K562 (cell line): ENCODE data around the gene ANK3.

ENCODE experiments used
- NONO ChIP-seq, 2 experiments: fragments of 200-400 bp in 1 of 2; fragments of 450-650 bp in 1 of 2; formaldehyde crosslinking in 1 of 2; IDR thresholded peaks; 2 replicates each; pipeline ENCODE4 v1.6.1; 2017; ENCODE audit warnings: low read depth in 2 of 2, mild to moderate bottlenecking in 2 of 2, moderate library complexity in 2 of 2, low read length in 1 of 2
- RFX5 ChIP-seq: IDR thresholded peaks from 2 replicates; pipeline ENCODE4 v1.6.1; 2011; ENCODE audit warnings: low read depth, mild to moderate bottlenecking, improper control_type of control experiment, low read length
- SIN3B ChIP-seq: fragments of 450-650 bp; IDR thresholded peaks from 2 replicates; pipeline ENCODE4 v1.6.1; 2017; ENCODE audit warnings: low read depth, mild to moderate bottlenecking, moderate library complexity
- ZBTB40 ChIP-seq, 2 experiments: fragments of 450-650 bp in 1 of 2; sonication (generic) in 1 of 2; formaldehyde crosslinking in 1 of 2; IDR thresholded peaks; 2 replicates each; pipeline versions ENCODE4 v1.7.1 to v1.9.0; 2016 to 2022; ENCODE audit warnings: inconsistent platforms in 1 of 2, mild to moderate bottlenecking in 1 of 2, missing genetic modification reagents in 1 of 2
- ZFP30 ChIP-seq: fragments of 250-450 bp; sonication (Bioruptor Pico); IDR thresholded peaks from 2 replicates; pipeline ENCODE4 v1.8.0; 2022; ENCODE audit warnings: moderate library complexity, mild to moderate bottlenecking, inconsistent platforms, borderline replicate concordance
- TF ChIP-seq, protein P1 (sequence below), 3 experiments: IDR thresholded peaks in 2 of 3; conservative IDR thresholded peaks in 1 of 3; 2 replicates each; pipeline ENCODE4 v1.5.1; 2011 to 2012; ENCODE audit warnings: low read length in 3 of 3, mild to moderate bottlenecking in 3 of 3, control low read depth in 2 of 3, improper control_type of control experiment in 1 of 3, inconsistent platforms in 1 of 3, low read depth in 1 of 3, mixed read lengths in 1 of 3, moderate library complexity in 1 of 3; ENCODE audit not compliant: insufficient read depth in 2 of 3
- TF ChIP-seq, protein P2 (sequence below): sonication (generic); formaldehyde crosslinking; IDR thresholded peaks from 2 replicates; pipeline ENCODE4 v1.8.1; 2023; ENCODE audit warnings: mild to moderate bottlenecking, missing genetic modification reagents

DNA sequence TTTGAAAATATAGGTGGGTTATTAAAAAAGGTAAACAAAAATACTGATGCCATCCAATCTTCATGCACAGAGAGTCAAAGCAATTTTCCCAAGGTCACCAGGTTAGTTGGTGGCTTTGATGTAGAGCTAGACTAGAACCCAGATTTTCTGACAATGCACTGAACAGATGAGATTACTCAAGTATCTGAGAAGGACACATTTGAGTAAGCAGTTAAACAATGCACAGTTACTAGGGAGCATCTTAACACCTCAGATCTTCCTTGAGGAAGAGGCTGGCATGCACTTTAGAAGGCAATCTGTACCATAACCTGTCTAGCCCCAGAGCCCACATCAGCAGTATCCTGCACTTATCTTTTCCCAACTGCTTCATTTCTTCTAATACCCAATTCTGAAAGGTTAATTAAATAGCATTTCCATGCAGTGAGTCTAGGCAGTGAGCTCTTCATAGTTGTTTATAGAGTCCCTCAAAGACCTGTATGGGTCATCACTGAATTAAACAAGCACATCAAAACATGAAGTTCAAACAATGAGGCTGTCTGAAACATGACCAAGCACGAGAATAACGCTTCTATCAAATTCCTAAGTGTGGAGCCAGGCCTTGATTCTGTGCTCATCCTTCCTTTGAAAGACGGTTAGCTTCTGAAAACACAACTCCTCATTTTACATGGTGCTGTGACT lies 38.2 kb upstream of the ANK3 start:
- no peak for TF ChIP-seq ZBTB40 (IDR thresholded peaks at IDR 0.05)
- TF ChIP-seq ZBTB40 (CRISPR knock-in tag; IDR thresholded peaks at IDR 0.05) = no peak
- TF ChIP-seq NONO (IDR thresholded peaks at IDR 0.05; ENCODE audit: low read depth in 2 of 2, low read length in 1 of 2) = no peak
- TF ChIP-seq SIN3B = no peak
- TF ChIP-seq, protein P1, sequence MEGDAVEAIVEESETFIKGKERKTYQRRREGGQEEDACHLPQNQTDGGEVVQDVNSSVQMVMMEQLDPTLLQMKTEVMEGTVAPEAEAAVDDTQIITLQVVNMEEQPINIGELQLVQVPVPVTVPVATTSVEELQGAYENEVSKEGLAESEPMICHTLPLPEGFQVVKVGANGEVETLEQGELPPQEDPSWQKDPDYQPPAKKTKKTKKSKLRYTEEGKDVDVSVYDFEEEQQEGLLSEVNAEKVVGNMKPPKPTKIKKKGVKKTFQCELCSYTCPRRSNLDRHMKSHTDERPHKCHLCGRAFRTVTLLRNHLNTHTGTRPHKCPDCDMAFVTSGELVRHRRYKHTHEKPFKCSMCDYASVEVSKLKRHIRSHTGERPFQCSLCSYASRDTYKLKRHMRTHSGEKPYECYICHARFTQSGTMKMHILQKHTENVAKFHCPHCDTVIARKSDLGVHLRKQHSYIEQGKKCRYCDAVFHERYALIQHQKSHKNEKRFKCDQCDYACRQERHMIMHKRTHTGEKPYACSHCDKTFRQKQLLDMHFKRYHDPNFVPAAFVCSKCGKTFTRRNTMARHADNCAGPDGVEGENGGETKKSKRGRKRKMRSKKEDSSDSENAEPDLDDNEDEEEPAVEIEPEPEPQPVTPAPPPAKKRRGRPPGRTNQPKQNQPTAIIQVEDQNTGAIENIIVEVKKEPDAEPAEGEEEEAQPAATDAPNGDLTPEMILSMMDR (IDR thresholded peaks at IDR 0.05 in 2 of 3, conservative IDR thresholded peaks at IDR 0.05 in 1 of 3; ENCODE audit: insufficient read depth in 2 of 3, low read depth in 1 of 3, low read length in 3 of 3) = no peak
- TF ChIP-seq ZFP30 (CRISPR knock-in tag) = no peak
- no peak for TF ChIP-seq RFX5
- TF ChIP-seq, protein P2, sequence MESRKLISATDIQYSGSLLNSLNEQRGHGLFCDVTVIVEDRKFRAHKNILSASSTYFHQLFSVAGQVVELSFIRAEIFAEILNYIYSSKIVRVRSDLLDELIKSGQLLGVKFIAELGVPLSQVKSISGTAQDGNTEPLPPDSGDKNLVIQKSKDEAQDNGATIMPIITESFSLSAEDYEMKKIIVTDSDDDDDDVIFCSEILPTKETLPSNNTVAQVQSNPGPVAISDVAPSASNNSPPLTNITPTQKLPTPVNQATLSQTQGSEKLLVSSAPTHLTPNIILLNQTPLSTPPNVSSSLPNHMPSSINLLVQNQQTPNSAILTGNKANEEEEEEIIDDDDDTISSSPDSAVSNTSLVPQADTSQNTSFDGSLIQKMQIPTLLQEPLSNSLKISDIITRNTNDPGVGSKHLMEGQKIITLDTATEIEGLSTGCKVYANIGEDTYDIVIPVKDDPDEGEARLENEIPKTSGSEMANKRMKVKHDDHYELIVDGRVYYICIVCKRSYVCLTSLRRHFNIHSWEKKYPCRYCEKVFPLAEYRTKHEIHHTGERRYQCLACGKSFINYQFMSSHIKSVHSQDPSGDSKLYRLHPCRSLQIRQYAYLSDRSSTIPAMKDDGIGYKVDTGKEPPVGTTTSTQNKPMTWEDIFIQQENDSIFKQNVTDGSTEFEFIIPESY (CRISPR knock-in tag) = no peak
